Frontal cortex (tissue), 4 donors: ENCODE data around the gene USP17L30. TPM values are rescaled to one million over a fixed set of nuclear protein-coding genes. Genes with fewer than 3 reads are reported as not detected.
"Not testable (repeated sequence)": the region's sequence is repeated elsewhere in the genome, so short reads cannot be mapped to it uniquely, and the experiment has no call there.

Experiments used
- DNase-seq, 2 donors: peaks; one replicate each; pipeline ENCODE4 v3.0.0; 2012; ENCODE audit warnings: low spot score in 2 of 2
- FAIRE-seq: peaks from 2 replicates; lab custom pipeline; 2012; peaks lifted over from hg19 to GRCh38; lab: Jason Lieb, UNC
- total RNA-seq: library from RNA; depleted of rRNA; stranded (reverse); fragments of >200 nt; gene quantifications from one replicate; pipeline ENCODE4 v1.2.3, GENCODE V29; 2014
- donor health status: control.
- donor health status: control.
- donor health status: control.

The USP17L30 gene, protein sequence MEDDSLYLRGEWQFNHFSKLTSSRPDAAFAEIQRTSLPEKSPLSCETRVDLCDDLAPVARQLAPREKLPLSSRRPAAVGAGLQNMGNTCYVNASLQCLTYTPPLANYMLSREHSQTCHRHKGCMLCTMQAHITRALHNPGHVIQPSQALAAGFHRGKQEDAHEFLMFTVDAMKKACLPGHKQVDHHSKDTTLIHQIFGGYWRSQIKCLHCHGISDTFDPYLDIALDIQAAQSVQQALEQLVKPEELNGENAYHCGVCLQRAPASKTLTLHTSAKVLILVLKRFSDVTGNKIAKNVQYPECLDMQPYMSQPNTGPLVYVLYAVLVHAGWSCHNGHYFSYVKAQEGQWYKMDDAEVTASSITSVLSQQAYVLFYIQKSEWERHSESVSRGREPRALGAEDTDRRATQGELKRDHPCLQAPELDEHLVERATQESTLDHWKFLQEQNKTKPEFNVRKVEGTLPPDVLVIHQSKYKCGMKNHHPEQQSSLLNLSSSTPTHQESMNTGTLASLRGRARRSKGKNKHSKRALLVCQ
- not detected for total RNA-seq

DNA sequence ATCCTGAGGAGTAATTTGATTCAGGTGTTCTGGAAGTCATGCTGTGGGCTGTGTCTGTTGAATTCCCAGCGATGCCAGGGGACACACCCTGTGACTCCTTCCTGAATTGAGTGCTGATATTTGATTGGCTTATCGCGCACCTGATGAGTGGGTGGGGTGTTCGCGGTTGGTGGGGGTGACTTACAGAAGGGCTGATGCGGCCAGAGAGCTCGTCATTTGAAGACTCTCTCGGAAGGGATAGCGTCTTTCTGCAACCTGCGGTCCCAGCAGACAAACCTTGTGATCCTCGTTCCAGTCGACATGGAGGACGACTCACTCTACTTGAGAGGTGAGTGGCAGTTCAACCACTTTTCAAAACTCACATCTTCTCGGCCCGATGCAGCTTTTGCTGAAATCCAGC lies at the start of gene USP17L30:
Gene USP17L30 (plus strand): TSS at position 301 of the 400 bp plus-strand sequence. CDS start 0 bp downstream, at position 301.
- not testable (repeated sequence) for FAIRE-seq, DNase-seq

DNA sequence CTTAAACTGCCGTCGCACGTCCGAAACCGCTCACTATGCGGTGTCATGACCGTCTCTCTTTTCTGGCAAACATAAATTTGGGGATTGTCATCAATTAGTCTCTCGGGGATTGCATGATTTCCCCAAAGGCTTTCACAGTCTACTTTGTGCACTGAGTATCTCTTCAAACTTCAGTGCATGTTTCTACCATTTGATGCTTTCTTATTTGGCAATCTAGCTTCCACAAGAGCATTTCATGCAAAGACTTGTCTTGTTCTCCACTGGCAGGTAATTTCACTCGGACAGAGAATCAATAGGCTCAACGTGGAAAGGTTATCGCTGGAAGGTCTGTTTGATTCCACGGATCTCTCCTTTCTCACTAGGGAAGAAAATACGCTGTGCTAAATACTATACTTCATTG lies 38.7 kb upstream of the USP17L30 start:
- not testable (repeated sequence) for FAIRE-seq

DNA sequence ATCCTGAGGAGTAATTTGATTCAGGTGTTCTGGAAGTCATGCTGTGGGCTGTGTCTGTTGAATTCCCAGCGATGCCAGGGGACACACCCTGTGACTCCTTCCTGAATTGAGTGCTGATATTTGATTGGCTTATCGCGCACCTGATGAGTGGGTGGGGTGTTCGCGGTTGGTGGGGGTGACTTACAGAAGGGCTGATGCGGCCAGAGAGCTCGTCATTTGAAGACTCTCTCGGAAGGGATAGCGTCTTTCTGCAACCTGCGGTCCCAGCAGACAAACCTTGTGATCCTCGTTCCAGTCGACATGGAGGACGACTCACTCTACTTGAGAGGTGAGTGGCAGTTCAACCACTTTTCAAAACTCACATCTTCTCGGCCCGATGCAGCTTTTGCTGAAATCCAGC lies 38.1 kb upstream of the USP17L30 start, which contains the start of gene USP17L24:
Gene USP17L24 (plus strand): TSS at position 301 of the 400 bp plus-strand sequence. CDS start 0 bp downstream, at position 301.
- DNase-seq, FAIRE-seq: not testable (repeated sequence)

More for the DNA sequence above, 38.7 kb upstream of the USP17L30 start:
- DNase-seq, result not testable (repeated sequence)

DNA sequence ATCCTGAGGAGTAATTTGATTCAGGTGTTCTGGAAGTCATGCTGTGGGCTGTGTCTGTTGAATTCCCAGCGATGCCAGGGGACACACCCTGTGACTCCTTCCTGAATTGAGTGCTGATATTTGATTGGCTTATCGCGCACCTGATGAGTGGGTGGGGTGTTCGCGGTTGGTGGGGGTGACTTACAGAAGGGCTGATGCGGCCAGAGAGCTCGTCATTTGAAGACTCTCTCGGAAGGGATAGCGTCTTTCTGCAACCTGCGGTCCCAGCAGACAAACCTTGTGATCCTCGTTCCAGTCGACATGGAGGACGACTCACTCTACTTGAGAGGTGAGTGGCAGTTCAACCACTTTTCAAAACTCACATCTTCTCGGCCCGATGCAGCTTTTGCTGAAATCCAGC lies 33.3 kb upstream of the USP17L30 start, which contains the start of gene USP17L25:
Gene USP17L25 (plus strand): TSS at position 301 of the 400 bp plus-strand sequence. CDS start 0 bp downstream, at position 301.
- DNase-seq, FAIRE-seq: not testable (repeated sequence)

DNA sequence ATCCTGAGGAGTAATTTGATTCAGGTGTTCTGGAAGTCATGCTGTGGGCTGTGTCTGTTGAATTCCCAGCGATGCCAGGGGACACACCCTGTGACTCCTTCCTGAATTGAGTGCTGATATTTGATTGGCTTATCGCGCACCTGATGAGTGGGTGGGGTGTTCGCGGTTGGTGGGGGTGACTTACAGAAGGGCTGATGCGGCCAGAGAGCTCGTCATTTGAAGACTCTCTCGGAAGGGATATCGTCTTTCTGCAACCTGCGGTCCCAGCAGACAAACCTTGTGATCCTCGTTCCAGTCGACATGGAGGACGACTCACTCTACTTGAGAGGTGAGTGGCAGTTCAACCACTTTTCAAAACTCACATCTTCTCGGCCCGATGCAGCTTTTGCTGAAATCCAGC lies 28.6 kb upstream of the USP17L30 start, which contains the start of gene USP17L26:
Gene USP17L26 (plus strand): TSS at position 301 of the 400 bp plus-strand sequence. CDS start 0 bp downstream, at position 301.
- not testable (repeated sequence) for FAIRE-seq, DNase-seq

DNA sequence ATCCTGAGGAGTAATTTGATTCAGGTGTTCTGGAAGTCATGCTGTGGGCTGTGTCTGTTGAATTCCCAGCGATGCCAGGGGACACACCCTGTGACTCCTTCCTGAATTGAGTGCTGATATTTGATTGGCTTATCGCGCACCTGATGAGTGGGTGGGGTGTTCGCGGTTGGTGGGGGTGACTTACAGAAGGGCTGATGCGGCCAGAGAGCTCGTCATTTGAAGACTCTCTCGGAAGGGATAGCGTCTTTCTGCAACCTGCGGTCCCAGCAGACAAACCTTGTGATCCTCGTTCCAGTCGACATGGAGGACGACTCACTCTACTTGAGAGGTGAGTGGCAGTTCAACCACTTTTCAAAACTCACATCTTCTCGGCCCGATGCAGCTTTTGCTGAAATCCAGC lies 23.8 kb upstream of the USP17L30 start, which contains the start of gene USP17L5:
Gene USP17L5 (plus strand): TSS at position 301 of the 400 bp plus-strand sequence. CDS start 0 bp downstream, at position 301.
- not testable (repeated sequence) for DNase-seq, FAIRE-seq

DNA sequence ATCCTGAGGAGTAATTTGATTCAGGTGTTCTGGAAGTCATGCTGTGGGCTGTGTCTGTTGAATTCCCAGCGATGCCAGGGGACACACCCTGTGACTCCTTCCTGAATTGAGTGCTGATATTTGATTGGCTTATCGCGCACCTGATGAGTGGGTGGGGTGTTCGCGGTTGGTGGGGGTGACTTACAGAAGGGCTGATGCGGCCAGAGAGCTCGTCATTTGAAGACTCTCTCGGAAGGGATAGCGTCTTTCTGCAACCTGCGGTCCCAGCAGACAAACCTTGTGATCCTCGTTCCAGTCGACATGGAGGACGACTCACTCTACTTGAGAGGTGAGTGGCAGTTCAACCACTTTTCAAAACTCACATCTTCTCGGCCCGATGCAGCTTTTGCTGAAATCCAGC lies 19.1 kb upstream of the USP17L30 start, which contains the start of gene USP17L27:
Gene USP17L27 (plus strand): TSS at position 301 of the 400 bp plus-strand sequence. CDS start 0 bp downstream, at position 301.
- FAIRE-seq, DNase-seq: not testable (repeated sequence)

DNA sequence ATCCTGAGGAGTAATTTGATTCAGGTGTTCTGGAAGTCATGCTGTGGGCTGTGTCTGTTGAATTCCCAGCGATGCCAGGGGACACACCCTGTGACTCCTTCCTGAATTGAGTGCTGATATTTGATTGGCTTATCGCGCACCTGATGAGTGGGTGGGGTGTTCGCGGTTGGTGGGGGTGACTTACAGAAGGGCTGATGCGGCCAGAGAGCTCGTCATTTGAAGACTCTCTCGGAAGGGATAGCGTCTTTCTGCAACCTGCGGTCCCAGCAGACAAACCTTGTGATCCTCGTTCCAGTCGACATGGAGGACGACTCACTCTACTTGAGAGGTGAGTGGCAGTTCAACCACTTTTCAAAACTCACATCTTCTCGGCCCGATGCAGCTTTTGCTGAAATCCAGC lies 14.3 kb upstream of the USP17L30 start, which contains the start of gene USP17L28:
Gene USP17L28 (plus strand): TSS at position 301 of the 400 bp plus-strand sequence. CDS start 0 bp downstream, at position 301.
- FAIRE-seq, DNase-seq: not testable (repeated sequence)

DNA sequence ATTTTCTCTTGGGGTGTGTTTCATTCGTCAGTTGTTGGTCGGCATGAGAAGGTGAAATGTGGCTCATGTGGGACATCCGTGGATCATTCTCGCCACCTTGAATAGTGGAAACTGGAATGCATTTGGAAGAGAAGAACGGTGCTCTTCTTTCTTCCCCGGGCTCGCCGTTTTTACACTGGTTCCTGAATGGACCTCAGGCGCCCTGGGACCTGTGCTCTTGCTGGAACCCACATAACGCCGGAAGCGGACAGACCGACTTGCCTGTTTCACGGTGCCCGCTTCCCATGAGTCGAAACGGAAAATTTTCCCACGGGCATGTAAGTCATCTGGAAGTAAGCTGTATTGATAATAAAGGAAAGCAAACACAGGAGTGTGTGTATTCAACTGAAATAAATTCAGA lies 12.1 kb upstream of the USP17L30 start:
- not testable (repeated sequence) for FAIRE-seq, DNase-seq

DNA sequence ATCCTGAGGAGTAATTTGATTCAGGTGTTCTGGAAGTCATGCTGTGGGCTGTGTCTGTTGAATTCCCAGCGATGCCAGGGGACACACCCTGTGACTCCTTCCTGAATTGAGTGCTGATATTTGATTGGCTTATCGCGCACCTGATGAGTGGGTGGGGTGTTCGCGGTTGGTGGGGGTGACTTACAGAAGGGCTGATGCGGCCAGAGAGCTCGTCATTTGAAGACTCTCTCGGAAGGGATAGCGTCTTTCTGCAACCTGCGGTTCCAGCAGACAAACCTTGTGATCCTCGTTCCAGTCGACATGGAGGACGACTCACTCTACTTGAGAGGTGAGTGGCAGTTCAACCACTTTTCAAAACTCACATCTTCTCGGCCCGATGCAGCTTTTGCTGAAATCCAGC lies 9.6 kb upstream of the USP17L30 start, which contains the start of gene USP17L29:
Gene USP17L29 (plus strand): TSS at position 301 of the 400 bp plus-strand sequence. CDS start 0 bp downstream, at position 301.
- DNase-seq, FAIRE-seq: not testable (repeated sequence)

DNA sequence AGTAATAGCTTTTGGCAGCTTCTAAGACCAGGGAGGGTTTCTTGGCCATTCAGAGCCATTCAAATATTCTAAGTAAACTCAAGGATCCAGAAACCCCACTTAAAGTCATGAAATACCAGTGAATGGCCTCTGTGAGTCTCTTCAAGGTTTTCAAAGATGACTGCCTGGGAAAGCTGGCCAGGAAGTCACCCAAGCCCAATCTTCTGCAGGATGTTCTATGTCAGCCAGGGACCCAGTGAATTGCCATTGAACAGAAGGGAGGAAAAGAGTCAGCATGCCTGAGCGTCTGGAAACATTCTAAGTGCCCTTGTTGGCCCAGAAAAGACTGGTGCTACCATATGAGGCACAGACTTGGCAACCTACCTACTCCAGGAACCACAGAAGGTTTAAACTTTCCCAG lies 17.0 kb downstream of the USP17L30 start:
- DNase-seq, FAIRE-seq: not testable (repeated sequence)

DNA sequence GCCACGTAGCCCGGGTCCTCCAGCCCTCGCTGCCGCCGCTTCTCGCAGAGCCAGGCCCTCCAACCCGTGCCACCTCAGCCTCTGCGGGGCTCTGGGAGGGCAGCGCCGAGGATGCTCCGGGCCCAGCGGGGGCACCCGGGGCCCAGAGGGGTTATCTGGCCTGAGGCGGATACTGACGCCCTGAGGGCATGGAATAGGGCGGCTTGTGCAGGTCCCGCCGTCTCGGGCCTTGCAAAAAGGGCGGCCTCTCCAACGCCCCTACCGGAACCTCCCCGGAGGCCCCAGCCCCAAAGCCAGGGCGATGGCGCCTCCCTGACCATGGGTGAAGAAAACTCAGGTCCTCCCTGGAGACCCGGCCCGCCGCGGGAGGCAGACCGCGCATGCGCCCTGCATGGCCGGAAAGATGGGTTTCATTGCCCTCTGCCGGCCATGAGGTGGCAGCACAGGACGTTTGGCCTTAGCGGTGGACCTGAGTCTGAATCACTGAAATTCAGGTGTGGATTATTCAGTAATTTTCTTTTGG lies 18.1 kb downstream of the USP17L30 start:
- DNase-seq, result peak in 1 of 2 donors; percentile 1
- FAIRE-seq, result not testable (repeated sequence)

DNA sequence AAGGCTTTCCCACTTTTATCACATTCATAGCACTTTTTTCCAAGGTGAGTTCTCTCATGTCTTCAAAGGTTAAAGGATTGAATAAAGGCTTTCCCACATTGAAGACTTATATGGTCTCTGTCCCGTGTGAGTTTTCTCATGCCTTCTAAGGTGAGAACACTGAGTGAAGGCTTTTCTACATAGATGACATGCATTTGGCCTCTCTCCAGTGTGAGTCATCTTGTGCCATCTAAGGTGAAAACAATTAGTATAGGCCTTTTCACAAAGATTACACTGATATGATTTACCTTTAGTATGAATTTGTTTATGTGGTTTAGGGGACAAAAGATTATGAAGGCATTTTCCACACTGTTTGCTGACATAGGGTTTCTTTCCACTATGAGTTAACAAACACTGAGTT lies 21.2 kb downstream of the USP17L30 start:
- no peak for FAIRE-seq
- DNase-seq, result no peak

DNA sequence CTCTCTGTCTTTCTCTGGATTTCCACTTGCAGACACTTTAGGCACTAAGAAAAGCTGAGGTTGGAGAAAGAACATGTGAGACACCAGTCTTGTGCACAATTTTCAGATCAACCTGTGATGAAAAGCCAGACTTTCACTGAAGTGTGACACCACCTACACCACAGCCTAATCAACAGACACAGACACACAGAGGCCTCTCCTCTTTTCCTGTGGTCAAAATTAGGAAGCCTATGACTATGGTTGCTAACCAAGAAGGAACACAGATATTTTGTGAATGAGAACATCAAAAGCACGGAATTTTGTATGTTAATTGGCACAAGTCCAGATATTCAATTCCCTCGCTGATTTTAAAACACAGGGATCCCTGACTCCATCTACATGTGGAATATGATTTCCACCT lies 26.1 kb downstream of the USP17L30 start:
- not testable (repeated sequence) for FAIRE-seq

DNA sequence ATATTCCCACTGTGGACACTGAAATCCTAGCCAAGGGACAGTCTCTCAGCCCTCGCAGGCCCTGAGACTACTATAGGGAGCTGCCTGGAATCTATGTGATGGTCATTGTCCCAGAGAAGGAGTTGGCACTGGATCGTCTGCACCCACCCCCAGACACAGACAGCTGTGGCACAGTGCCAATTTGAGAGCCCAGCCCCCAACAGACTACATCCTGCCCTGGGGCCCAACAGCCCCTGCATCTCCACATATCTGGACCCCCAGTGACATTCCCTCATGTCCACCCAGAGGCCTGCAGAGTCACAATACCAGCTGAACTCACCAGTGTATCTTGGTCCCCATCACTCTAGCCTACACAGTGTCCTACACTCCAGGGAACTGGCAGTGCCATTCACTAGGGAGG lies 42.8 kb downstream of the USP17L30 start:
- FAIRE-seq, DNase-seq: not testable (repeated sequence)

More for the DNA sequence above, 26.1 kb downstream of the USP17L30 start:
- not testable (repeated sequence) for DNase-seq

DNA sequence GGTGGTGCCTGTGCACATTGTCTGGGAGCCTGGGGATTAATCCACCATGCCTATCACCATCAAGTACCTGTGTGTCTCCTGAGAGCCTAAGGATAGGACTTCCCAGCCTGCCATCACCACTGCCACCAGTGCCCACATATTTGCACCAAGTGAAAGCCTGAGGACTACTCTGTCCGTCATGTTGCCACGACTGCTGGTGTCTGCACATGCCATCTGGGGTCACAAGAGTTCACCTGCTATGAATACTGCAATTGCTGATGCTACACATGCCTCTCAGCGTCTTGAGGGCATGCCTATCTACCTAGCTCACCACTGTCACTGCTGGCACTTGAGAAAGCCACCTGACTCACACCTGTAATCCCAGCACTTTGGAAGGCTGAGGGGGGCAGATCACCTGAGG lies 43.6 kb downstream of the USP17L30 start:
- not testable (repeated sequence) for FAIRE-seq, DNase-seq

DNA sequence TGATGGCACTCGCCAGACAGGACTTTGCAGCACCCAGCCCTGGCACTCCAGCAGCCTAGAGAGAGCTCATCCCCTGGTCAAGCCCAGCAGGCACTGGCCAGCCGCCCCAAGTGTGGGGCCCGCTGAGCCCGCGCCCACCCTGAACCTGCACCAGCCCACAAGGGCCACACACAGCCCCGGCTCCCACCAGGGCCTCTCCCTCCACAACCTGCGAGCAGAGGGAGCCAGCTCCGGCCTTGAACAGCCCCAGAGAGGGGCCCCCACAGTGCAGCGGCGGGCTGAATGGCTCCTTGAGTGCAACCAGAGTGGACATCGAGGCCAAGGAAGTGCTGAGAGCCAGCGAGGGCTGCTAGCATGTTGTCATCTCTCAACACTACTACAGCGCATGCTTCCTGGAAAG lies 46.9 kb downstream of the USP17L30 start:
- DNase-seq, result no peak
- FAIRE-seq, result no peak
